Measurements from ENCODE around the gene FOXL1.

FOXL1 gene

GRCh38 chr16:86540894-86541293 lies 37.5 kb upstream of the FOXL1 start:
- ChIA-PET CTCF (interaction anchor here (0.5 to 0.7 kb wide), 4 partner anchors 521 to 1608 kb away, joined by 3 to 6 read pairs (median 4); no protein-coding TSS in a partner anchor), POLR2A (no interaction called here)

GRCh38 chr16:86541560-86541959 lies 36.8 kb upstream of the FOXL1 start:
- H3K36me3 ChIP-seq (ENCODE audit: control insufficient read depth in 2 of 2, insufficient read depth in 1 of 2, low read length in 2 of 2) = peaks cover 8 to 94% of the 10 kb centered on the region in 2 experiments
- no peak for TF ChIP-seq ZNF174 (tag by site-specific recombination; IDR thresholded peaks at IDR 0.05)
- H3K27ac ChIP-seq (ENCODE audit: extremely low read depth, low read depth, low read length) = no peak overlapping the region
- H3K4me1 ChIP-seq (ENCODE audit: control insufficient read depth, insufficient read depth, low read length) = no peaks in the 10 kb centered on the region
- H3K4me3 ChIP-seq (ENCODE audit: low read depth, low read length) = no peak overlapping the region
- H3K9me3 ChIP-seq (ENCODE audit: control insufficient read depth, insufficient read depth, low read depth, low read length) = no peaks in the 10 kb centered on the region
- POLR2A ChIA-PET = no interaction called here
- CTCF ChIA-PET = interaction anchor here (0.6 to 1.1 kb wide), 4 partner anchors 22 to 1607 kb away, joined by 3 to 6 read pairs (median 4); no protein-coding TSS in a partner anchor

More at GRCh38 chr16:86540894-86541293, 37.5 kb upstream of the FOXL1 start:
- Histone ChIP-seq H3K36me3 (ENCODE audit: control insufficient read depth in 2 of 2, insufficient read depth in 1 of 2, low read length in 2 of 2) (peaks cover 8 to 94% of the 10 kb centered on the region in 2 experiments), H3K4me1 (ENCODE audit: control insufficient read depth, insufficient read depth, low read length) (no peaks in the 10 kb centered on the region), H3K27ac (ENCODE audit: extremely low read depth, low read depth, low read length) (no peak overlapping the region), H3K9me3 (ENCODE audit: control insufficient read depth, insufficient read depth, low read depth, low read length) (no peaks in the 10 kb centered on the region), H3K4me3 (ENCODE audit: low read depth, low read length) (no peak overlapping the region)
- no peak for TF ChIP-seq IKZF3 (tag by site-specific recombination; IDR thresholded peaks at IDR 0.05)
- no peak for TF ChIP-seq KLF8 (tag by site-specific recombination; IDR thresholded peaks at IDR 0.05)
- no peak for TF ChIP-seq ZNF555 (tag by site-specific recombination; conservative IDR thresholded peaks at IDR 0.05)
- no peak for TF ChIP-seq ZNF549 (tag by site-specific recombination; IDR thresholded peaks at IDR 0.05)
- no peak for TF ChIP-seq ZNF132 (tag by site-specific recombination; IDR thresholded peaks at IDR 0.05; ENCODE audit: borderline replicate concordance)
- no peak for TF ChIP-seq EGR2 (tag by site-specific recombination; IDR thresholded peaks at IDR 0.05; ENCODE audit: low read depth)
- no peak for TF ChIP-seq ZNF560 (tag by site-specific recombination; IDR thresholded peaks at IDR 0.05; ENCODE audit: borderline replicate concordance)
- no peak for TF ChIP-seq KLF9 (tag by site-specific recombination; IDR thresholded peaks at IDR 0.05; ENCODE audit: low read depth)
- TF ChIP-seq INSM2 (tag by site-specific recombination; IDR thresholded peaks at IDR 0.05) = no peak
- no peak for TF ChIP-seq ZNF146 (tag by site-specific recombination; IDR thresholded peaks at IDR 0.05)
- TF ChIP-seq KLF17 (tag by site-specific recombination; IDR thresholded peaks at IDR 0.05) = no peak
- no peak for TF ChIP-seq MYNN (tag by site-specific recombination; IDR thresholded peaks at IDR 0.05; ENCODE audit: borderline replicate concordance)
- TF ChIP-seq ZNF624 (tag by site-specific recombination; IDR thresholded peaks at IDR 0.05) = no peak
- no peak for TF ChIP-seq ZNF776 (tag by site-specific recombination; IDR thresholded peaks at IDR 0.05; ENCODE audit: borderline replicate concordance)
- TF ChIP-seq ZBTB11 (tag by site-specific recombination; conservative IDR thresholded peaks at IDR 0.05; ENCODE audit: low read depth) = no peak

Data from HEK293 (cell line).